K562 (cell line): ENCODE measurements around the gene KLK7. TPM values are rescaled to one million over a fixed set of nuclear protein-coding genes. Genes with fewer than 3 reads are reported as not detected.
A peak's percentile ranks its signal among the peaks of the same experiment; 100 is the strongest.

Experiments used
- ATAC-seq: fragments of 200-7000 bp; cut with Tn5 transposase; 3 replicates; pipeline ENCODE4 v1.9.1; 2020; ENCODE audit warnings: moderate library complexity
- BruUV-seq: library from RNA; stranded (reverse); fragments of 400-500 nt; replicated peaks from 2 replicates; lab custom pipeline; 2021; lab: Mats Ljungman, UMichigan
- CTCF ChIA-PET: fragments of 300-600 bp; formaldehyde crosslinking; extraction: SDS; loops from one replicate; lab custom pipeline; 2021; ENCODE audit warnings: low intra/inter-chr PET ratio; lab: Yijun Ruan, JAX
- POLR2A ChIA-PET: fragments of 300-600, 350-650 bp; sonication (Branson Sonifier 250); formaldehyde crosslinking; extraction: SDS; loops from one replicate; lab custom pipeline; 2021; ENCODE audit warnings: antibody characterized with exemption, inconsistent platforms; lab: Yijun Ruan, JAX
- DNase-seq, 4 experiments: peaks; one replicate each; pipeline versions ENCODE4 v3.0.0 to v3.0.0-alpha.2; 2011 to 2018; ENCODE audit warnings: low spot score in 3 of 4, mixed read lengths in 3 of 4; ENCODE audit errors: extremely low read depth in 1 of 4
- FAIRE-seq: peaks from 2 replicates; lab custom pipeline; 2011; peaks lifted over from hg19 to GRCh38; lab: Jason Lieb, UNC
- H2AFZ ChIP-seq: 2 replicates; pipeline ENCODE4 v1.6.0; 2011; ENCODE audit warnings: low read depth, low read length, control low read depth, inconsistent platforms
- H3K27ac ChIP-seq: fragments of 200-600 bp; 3 replicates; pipeline ENCODE4 v1.8.0; 2011; ENCODE audit warnings: low read depth, mild to moderate bottlenecking, control low read depth, inconsistent platforms, low read length, moderate library complexity, mixed read lengths; ENCODE audit errors: extremely low read depth
- H3K27me3 ChIP-seq, 2 experiments: fragments of 300-600 bp in 1 of 2; 2 replicates in 1 of 2; 3 replicates in 1 of 2; pipeline versions ENCODE4 v1.6.0 to v1.8.0; 2011; ENCODE audit warnings: inconsistent platforms in 2 of 2, low read length in 2 of 2, mild to moderate bottlenecking in 1 of 2, mixed read lengths in 1 of 2, moderate library complexity in 1 of 2; ENCODE audit not compliant: control insufficient read depth in 2 of 2, insufficient read depth in 2 of 2
- H3K36me3 ChIP-seq: fragments of 300-600 bp; 3 replicates; pipeline ENCODE4 v1.8.0; 2011; ENCODE audit warnings: mild to moderate bottlenecking, low read length, inconsistent platforms; ENCODE audit not compliant: control insufficient read depth, insufficient read depth
- H3K4me1 ChIP-seq, 2 experiments: fragments of 200-600 bp in 1 of 2; replicated peaks in 1 of 2; 2 replicates in 1 of 2; 3 replicates in 1 of 2; pipeline versions ENCODE4 v1.5.1 to v1.8.0; 2011; ENCODE audit warnings: inconsistent platforms in 2 of 2, low read length in 2 of 2, mild to moderate bottlenecking in 1 of 2, mixed read lengths in 1 of 2, moderate library complexity in 1 of 2; ENCODE audit not compliant: control insufficient read depth in 2 of 2, insufficient read depth in 2 of 2
- H3K4me2 ChIP-seq: 2 replicates; pipeline ENCODE4 v1.6.1; 2011; ENCODE audit warnings: low read length, control low read depth, inconsistent platforms, mixed read lengths; ENCODE audit not compliant: insufficient read depth
- H3K4me3 ChIP-seq: fragments of 200-600 bp; sonication (generic), shearing (Covaris generic); 2 replicates; pipeline ENCODE4 v1.5.1; 2016; ENCODE audit warnings: control low read depth, inconsistent platforms
- H3K79me2 ChIP-seq: fragments of 200-600 bp; 3 replicates; pipeline ENCODE4 v1.8.0; 2011; ENCODE audit warnings: low read length, inconsistent platforms; ENCODE audit not compliant: control insufficient read depth, insufficient read depth
- H3K9ac ChIP-seq, 2 experiments: 2 replicates each; pipeline versions ENCODE4 v1.6.0 to v1.6.1; 2011; ENCODE audit warnings: low read depth in 2 of 2, low read length in 2 of 2, control low read depth in 1 of 2, inconsistent platforms in 1 of 2, mild to moderate bottlenecking in 1 of 2, mixed read lengths in 1 of 2; ENCODE audit not compliant: insufficient read depth in 1 of 2
- H3K9me1 ChIP-seq: one replicate; pipeline ENCODE4 v1.6.0; 2011; ENCODE audit warnings: inconsistent platforms, mild to moderate bottlenecking, low read length, moderate library complexity; ENCODE audit not compliant: control insufficient read depth, insufficient read depth
- H3K9me3 ChIP-seq: replicated peaks from 2 replicates; pipeline ENCODE4 v1.5.1; 2011; ENCODE audit warnings: low read depth, low read length, inconsistent platforms; ENCODE audit not compliant: control insufficient read depth, insufficient read depth
- H4K20me1 ChIP-seq: replicated peaks from 2 replicates; pipeline ENCODE4 v1.6.1; 2011; ENCODE audit warnings: low read length, inconsistent platforms, mixed read lengths; ENCODE audit not compliant: control insufficient read depth, insufficient read depth
- DPF2 ChIP-seq: fragments of 450-650 bp; IDR thresholded peaks from 2 replicates; pipeline ENCODE4 v1.6.1; 2016
- EGR1 ChIP-seq: fragments of 450-650 bp; conservative IDR thresholded peaks from 2 replicates; pipeline ENCODE4 v1.6.1; 2017; ENCODE audit warnings: mild to moderate bottlenecking
- HINFP ChIP-seq: fragments of 450-650 bp; conservative IDR thresholded peaks from 2 replicates; pipeline ENCODE4 v1.6.1; 2016; ENCODE audit warnings: missing genetic modification characterization, low read depth, mild to moderate bottlenecking, control low read depth, missing compliant biosample characterization
- TFAM ChIP-seq: fragments of 250-450 bp; sonication (Bioruptor Pico); conservative IDR thresholded peaks from 2 replicates; pipeline ENCODE4 v1.5.0; 2021; ENCODE audit warnings: mild to moderate bottlenecking, moderate library complexity
- WGBS: fragments of 100-300 bp; shearing (Covaris generic); methylation state at CpG from one replicate; pipeline ENCODE4 v1.1.6; 2016; ENCODE audit warnings: low coverage, mixed read lengths; ENCODE audit not compliant: insufficient coverage; ENCODE audit errors: missing lambda C conversion rate; 5-methylcytosine and 5-hydroxymethylcytosine counted together
- in situ Hi-C: fragments of 300-500 bp; cut with MboI; formaldehyde crosslinking; loops from 4 replicates; pipeline ENCODE4 v1.15.0; 2018; ENCODE audit warnings: inconsistent platforms, mixed read lengths
- intact Hi-C: fragments of 100-400 bp; cut with micrococcal nuclease; formaldehyde crosslinking; loops from 2 replicates; pipeline ENCODE4 v1.14.2; 2022
- polyA plus RNA-seq, 8 experiments: library from polyadenylated mRNA; depleted of rRNA in 4 of 8; stranded (reverse) in 5 of 8; unstranded in 3 of 8; fragments of >200 nt; fragmentation: Nextera tagmentation in 2 of 8; fragmentation: Illumina TruSeq in 1 of 8; extraction: Ambion mirVana in 2 of 8; extraction: Trizol in 1 of 8; gene quantifications; 2 replicates each; pipeline versions ENCODE4 v1.2.1 to v1.2.3, GENCODE V29; 2011 to 2014; ENCODE audit warnings: inconsistent platforms in 1 of 8, missing spikeins in 1 of 8
- total RNA-seq, 7 experiments: library from RNA; depleted of rRNA in 6 of 7; stranded (reverse); fragments of >200 nt in 6 of 7; fragmentation: Illumina TruSeq in 2 of 7; extraction: Trizol in 2 of 7; gene quantifications; 2 replicates each; pipeline versions ENCODE4 v1.2.1 to v1.2.3, GENCODE V29; 2011 to 2021; ENCODE audit warnings: low replicate concordance in 1 of 7
- TF ChIP-seq, protein P1 (sequence below): sonication (generic); formaldehyde crosslinking; IDR thresholded peaks from 2 replicates; pipeline ENCODE4 v1.8.0; 2023; ENCODE audit warnings: mild to moderate bottlenecking, missing genetic modification reagents

Gene KLK7
- total and polyA plus RNA-seq, 9 of the 15 experiments (the other 6 are each of a cell fraction or from before 2014, with no cell fraction given) = 0.03 TPM; not detected in 8

DNA sequence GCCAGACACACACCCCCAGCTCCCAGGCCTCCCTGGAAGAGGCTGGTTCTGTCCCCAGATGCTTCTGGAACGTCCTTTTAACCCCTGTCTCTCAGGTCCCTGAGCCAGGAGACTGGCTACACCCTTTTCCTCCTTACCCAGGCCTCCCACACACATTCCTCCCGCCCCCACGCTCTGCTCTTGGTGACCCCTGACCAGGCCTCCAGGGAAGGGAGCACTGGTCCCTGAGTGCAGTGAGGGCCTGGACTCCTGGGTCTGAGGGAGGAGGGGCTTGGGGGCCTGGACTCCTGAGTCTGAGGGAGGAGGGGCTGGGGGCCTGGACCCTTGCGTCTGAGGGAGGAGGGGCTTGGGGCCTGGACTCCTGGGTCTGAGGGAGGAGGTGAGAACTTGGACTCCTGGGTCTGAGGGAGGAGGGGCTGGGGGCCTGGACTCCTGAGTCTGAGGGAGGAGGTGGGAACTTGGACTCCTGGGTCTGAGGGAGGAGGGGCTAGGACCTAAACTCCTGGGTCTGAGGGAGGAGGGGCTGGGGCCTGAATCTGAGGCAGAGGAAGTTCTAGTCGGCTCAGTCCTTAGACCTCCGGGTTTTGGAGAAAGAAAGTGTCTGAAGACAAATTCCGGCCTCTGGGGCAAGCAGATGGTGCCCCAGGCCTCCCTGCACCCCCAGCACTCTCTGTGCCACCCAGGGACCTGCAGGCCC, 14.9 kb downstream of the KLK7 start:
- no peaks in the 10 kb centered on the region for H4K20me1 ChIP-seq
- TF ChIP-seq DPF2 (no peak), HINFP (tag) (no peak), EGR1 (peak; percentile 66), TFAM (no peak)
- TF ChIP-seq, protein P1, sequence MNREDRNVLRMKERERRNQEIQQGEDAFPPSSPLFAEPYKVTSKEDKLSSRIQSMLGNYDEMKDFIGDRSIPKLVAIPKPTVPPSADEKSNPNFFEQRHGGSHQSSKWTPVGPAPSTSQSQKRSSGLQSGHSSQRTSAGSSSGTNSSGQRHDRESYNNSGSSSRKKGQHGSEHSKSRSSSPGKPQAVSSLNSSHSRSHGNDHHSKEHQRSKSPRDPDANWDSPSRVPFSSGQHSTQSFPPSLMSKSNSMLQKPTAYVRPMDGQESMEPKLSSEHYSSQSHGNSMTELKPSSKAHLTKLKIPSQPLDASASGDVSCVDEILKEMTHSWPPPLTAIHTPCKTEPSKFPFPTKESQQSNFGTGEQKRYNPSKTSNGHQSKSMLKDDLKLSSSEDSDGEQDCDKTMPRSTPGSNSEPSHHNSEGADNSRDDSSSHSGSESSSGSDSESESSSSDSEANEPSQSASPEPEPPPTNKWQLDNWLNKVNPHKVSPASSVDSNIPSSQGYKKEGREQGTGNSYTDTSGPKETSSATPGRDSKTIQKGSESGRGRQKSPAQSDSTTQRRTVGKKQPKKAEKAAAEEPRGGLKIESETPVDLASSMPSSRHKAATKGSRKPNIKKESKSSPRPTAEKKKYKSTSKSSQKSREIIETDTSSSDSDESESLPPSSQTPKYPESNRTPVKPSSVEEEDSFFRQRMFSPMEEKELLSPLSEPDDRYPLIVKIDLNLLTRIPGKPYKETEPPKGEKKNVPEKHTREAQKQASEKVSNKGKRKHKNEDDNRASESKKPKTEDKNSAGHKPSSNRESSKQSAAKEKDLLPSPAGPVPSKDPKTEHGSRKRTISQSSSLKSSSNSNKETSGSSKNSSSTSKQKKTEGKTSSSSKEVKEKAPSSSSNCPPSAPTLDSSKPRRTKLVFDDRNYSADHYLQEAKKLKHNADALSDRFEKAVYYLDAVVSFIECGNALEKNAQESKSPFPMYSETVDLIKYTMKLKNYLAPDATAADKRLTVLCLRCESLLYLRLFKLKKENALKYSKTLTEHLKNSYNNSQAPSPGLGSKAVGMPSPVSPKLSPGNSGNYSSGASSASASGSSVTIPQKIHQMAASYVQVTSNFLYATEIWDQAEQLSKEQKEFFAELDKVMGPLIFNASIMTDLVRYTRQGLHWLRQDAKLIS = no peak
- no peak overlapping the region for H3K27ac ChIP-seq
- POLR2A ChIA-PET = no interaction called here
- H3K9me1 ChIP-seq = no peaks in the 10 kb centered on the region
- BruUV-seq = no TSS peak
- in situ Hi-C loops (no loop called here), intact Hi-C loops (no loop called here)
- peak in 1 of 4 experiments; percentile 34 for DNase-seq
- WGBS = 6% methylated on average over 5 of the region's 7 CpGs
- no peak overlapping the region for H3K9ac ChIP-seq
- no peak for ATAC-seq
- no peaks in the 10 kb centered on the region for H3K36me3 ChIP-seq
- CTCF ChIA-PET = no interaction called here
- peaks cover 11 to 50% of the 10 kb centered on the region in 2 experiments; a peak in 4 of 5 replicates for H3K27me3 ChIP-seq
- no peak overlapping the region for H2AFZ ChIP-seq
- FAIRE-seq = no peak
- H3K4me1 ChIP-seq = peaks cover 0 to 10% of the 10 kb centered on the region in 2 experiments; a peak in 2 of 5 replicates
- H3K4me3 ChIP-seq = no peak overlapping the region
- no peaks in the 10 kb centered on the region for H3K79me2 ChIP-seq
- H3K9me3 ChIP-seq = no peaks in the 10 kb centered on the region
- H3K4me2 ChIP-seq = no peak overlapping the region
